ENCODE results near the gene KRT13. TPM values are rescaled to one million over a fixed set of nuclear protein-coding genes. Genes with fewer than 3 reads are reported as not detected.

Gene KRT13
- total RNA-seq, 2 experiments from 2014 or later: not detected

DNA sequence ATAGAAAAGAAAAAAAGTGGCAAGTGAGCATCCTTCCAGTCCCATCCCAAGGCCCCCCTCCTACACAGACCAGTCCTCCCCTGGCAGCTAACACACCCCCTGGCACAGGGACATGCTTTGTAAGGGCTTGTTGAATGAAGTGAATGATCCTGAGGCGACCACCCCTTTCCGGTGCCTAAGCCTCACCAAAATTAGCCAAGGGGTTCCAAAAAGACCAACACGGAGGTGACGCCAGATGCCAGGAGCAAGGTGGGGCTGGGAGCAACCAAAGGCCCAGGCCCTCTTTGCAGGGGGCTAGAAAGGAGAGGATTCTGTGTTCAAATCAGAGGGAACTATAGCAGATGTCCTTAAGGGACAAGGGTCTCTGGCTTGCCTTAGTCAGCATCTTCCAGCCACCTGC lies 30.0 kb downstream of the KRT13 start:
- no peaks in the 10 kb centered on the region for H3K9me3 Mint-ChIP-seq (ENCODE audit: insufficient read depth)
- no peak for DNase-seq
- POLR2A ChIA-PET: no interaction called here
- H3K4me1 Mint-ChIP-seq (ENCODE audit: low read depth): no peaks in the 10 kb centered on the region
- no peak for ATAC-seq
- H3K36me3 Mint-ChIP-seq (ENCODE audit: low read depth): no peaks in the 10 kb centered on the region
- no peak overlapping the region for H3K27ac Mint-ChIP-seq
- no peak overlapping the region for H3K4me3 Mint-ChIP-seq
- peaks cover 7% of the 10 kb centered on the region for H3K27me3 Mint-ChIP-seq (ENCODE audit: low read depth)
- CTCF ChIA-PET: interaction anchor here (1.6 kb wide), 1 partner anchor 74 kb away, joined by 6 read pairs; no protein-coding TSS in a partner anchor

DNA sequence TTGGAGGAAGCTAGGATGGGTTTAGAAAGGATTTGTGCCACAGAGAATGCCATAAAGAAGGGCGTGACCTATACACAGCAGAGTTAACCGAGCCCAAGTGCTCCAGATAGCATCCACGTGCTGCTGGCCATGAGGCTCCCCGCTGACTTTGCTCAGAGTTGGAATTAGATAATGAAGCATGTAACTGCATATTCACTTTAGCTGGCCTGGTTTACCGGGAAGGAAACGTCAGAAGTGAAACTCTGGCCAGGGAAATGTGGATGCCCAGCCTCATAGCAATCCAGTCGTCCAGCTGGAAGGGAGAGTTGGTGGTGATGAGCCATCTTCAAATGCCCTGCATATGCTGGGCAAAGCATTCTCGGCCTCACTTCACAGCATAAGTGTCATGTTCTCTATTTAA lies 30.5 kb downstream of the KRT13 start:
- CTCF ChIA-PET: interaction anchor here (1.6 kb wide), 1 partner anchor 74 kb away, joined by 6 read pairs; no protein-coding TSS in a partner anchor
- ATAC-seq (no peak), DNase-seq (no peak)
- no peaks in the 10 kb centered on the region for H3K36me3 Mint-ChIP-seq (ENCODE audit: low read depth)
- H3K4me1 Mint-ChIP-seq (ENCODE audit: low read depth): no peaks in the 10 kb centered on the region
- peaks cover 7% of the 10 kb centered on the region for H3K27me3 Mint-ChIP-seq (ENCODE audit: low read depth)
- POLR2A ChIA-PET: no interaction called here
- H3K9me3 Mint-ChIP-seq (ENCODE audit: insufficient read depth): no peaks in the 10 kb centered on the region
- H3K27ac Mint-ChIP-seq: no peak overlapping the region
- no peak overlapping the region for H3K4me3 Mint-ChIP-seq

DNA sequence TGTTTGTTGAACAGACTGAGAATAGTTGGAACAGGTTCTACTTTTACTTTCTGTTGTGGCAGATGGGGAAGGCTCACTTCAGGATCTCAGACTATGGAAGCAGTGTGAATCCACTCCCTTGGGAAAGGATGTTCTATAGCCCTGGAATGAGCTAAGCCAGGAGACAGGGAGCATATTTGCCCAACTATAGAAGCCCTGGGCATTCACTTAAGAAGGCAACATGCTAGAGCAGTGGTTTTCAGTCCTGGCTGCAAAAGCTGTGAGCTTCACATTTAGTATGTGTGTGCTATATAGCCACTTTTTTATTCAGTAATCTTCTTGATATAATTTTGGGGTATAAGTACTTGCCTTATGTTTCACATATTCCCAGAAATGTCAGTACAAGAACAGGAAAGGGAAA lies 37.1 kb downstream of the KRT13 start:
- no peak overlapping the region for H3K4me3 Mint-ChIP-seq
- ATAC-seq (no peak), DNase-seq (no peak)
- H3K27me3 Mint-ChIP-seq (ENCODE audit: low read depth): peaks cover 12% of the 10 kb centered on the region
- no peaks in the 10 kb centered on the region for H3K9me3 Mint-ChIP-seq (ENCODE audit: insufficient read depth)
- CTCF ChIA-PET: no interaction called here
- POLR2A ChIA-PET: no interaction called here
- H3K4me1 Mint-ChIP-seq (ENCODE audit: low read depth): no peaks in the 10 kb centered on the region
- no peaks in the 10 kb centered on the region for H3K36me3 Mint-ChIP-seq (ENCODE audit: low read depth)
- H3K27ac Mint-ChIP-seq: no peak overlapping the region

DNA sequence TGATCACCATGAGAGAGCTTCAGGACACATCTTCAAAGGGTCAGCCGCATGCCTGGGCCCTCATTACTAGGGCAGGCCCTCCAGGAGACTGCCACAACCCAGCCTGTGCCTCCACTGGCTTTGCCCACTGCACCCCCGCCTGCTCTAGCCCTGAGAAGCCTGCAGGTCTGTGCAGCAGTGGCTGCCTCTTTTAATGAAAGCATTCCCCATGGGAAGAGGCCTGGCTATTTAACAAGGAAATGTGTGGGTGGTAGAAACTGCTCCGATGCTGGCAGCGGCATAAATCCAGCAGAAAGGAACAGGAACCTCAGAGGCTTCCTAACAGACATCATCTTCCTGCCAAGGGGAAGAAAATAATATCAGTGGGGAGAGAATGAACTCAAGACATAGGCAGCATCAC lies 37.9 kb downstream of the KRT13 start:
- Mint-ChIP-seq H3K9me3 (ENCODE audit: insufficient read depth) (no peaks in the 10 kb centered on the region), H3K27me3 (ENCODE audit: low read depth) (peaks cover 11% of the 10 kb centered on the region), H3K36me3 (ENCODE audit: low read depth) (no peaks in the 10 kb centered on the region), H3K4me1 (ENCODE audit: low read depth) (no peaks in the 10 kb centered on the region), H3K27ac (no peak overlapping the region), H3K4me3 (no peak overlapping the region)
- ATAC-seq (no peak), DNase-seq (no peak)
- ChIA-PET CTCF (no interaction called here), POLR2A (no interaction called here)

DNA sequence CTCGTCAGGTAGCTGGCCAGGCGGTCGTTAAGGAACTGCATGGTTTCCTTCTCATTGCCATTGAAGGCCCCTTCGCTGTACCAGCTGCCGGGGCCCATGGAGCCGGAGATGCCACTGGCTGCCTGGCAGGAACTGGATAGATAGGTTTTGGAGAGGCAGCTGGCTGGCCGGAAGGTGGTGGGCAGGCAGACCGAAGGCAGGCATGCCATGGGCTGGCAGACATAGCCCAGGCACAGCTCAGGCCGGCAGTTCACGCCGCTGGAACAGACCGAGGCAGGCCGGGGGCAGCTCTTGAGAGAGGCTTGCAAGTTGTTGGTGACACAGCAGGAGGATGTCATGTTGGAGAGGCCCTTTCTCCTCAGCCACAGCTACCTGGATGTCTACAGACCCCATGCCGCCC lies 38.4 kb downstream of the KRT13 start, which contains the start of gene KRT32:
Gene KRT32 (minus strand): TSS at position 399 of the 400 bp plus-strand sequence. CDS start 61 bp downstream, at position 338.
- H3K4me3 Mint-ChIP-seq: no peak within 1 kb of the TSS
- no peaks in the 10 kb centered on the region for H3K36me3 Mint-ChIP-seq (ENCODE audit: low read depth)
- peaks cover 11% of the 10 kb centered on the region for H3K27me3 Mint-ChIP-seq (ENCODE audit: low read depth)
- ChIA-PET CTCF (no interaction called here), POLR2A (no interaction called here)
- no peaks in the 10 kb centered on the region for H3K4me1 Mint-ChIP-seq (ENCODE audit: low read depth)
- H3K9me3 Mint-ChIP-seq (ENCODE audit: insufficient read depth): no peaks in the 10 kb centered on the region
- no peak within 1 kb of the TSS for H3K27ac Mint-ChIP-seq
- ATAC-seq (no peak), DNase-seq (no peak)

DNA sequence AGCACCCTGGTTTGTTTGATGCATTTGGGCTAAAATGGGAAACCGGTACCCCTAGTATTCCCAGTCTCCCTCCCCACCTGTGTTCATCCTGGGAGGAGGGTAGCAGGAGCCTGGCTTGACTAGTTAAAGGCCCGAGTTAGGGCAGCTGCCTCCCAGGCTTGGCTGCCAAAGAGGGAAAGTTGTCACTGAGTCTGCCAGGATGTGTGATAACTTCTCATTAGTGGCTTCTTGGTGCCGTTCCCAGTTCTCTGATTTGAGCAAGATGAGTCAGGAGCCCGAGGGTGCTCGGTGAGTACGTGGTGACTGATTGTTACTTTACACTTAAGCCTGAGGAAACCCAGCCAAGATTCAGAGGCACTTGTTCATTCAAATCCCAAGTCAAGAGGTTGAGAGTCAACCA lies 40.7 kb downstream of the KRT13 start:
- no peaks in the 10 kb centered on the region for H3K36me3 Mint-ChIP-seq (ENCODE audit: low read depth)
- ChIA-PET CTCF (no interaction called here), POLR2A (no interaction called here)
- peaks cover 5% of the 10 kb centered on the region for H3K27me3 Mint-ChIP-seq (ENCODE audit: low read depth)
- no peak overlapping the region for H3K27ac Mint-ChIP-seq
- DNase-seq (no peak), ATAC-seq (no peak)
- no peaks in the 10 kb centered on the region for H3K9me3 Mint-ChIP-seq (ENCODE audit: insufficient read depth)
- H3K4me3 Mint-ChIP-seq: no peak overlapping the region
- H3K4me1 Mint-ChIP-seq (ENCODE audit: low read depth): no peaks in the 10 kb centered on the region

DNA sequence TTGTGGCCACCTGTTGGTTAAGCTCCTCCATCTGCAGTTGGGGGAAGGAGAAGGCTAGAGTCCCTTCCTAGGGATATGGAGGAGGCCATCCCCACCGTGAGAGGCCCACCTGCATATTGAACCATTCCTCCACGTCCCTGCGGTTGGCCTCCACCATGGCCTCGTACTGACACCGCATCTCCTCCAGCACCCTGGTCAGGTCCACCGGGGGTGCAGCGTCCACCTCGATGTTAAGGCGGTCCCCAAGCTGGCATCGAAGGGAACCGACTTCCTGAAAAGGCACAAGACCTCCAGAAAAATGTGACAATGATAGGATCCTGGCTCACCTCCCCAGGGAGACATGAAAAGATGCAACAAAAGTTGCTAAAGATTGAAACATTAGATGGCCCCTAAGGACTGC lies 41.2 kb downstream of the KRT13 start:
- Mint-ChIP-seq H3K9me3 (ENCODE audit: insufficient read depth) (no peaks in the 10 kb centered on the region), H3K27ac (no peak overlapping the region), H3K4me1 (ENCODE audit: low read depth) (no peaks in the 10 kb centered on the region), H3K27me3 (ENCODE audit: low read depth) (peaks cover 2% of the 10 kb centered on the region), H3K36me3 (ENCODE audit: low read depth) (no peaks in the 10 kb centered on the region), H3K4me3 (no peak overlapping the region)
- CTCF ChIA-PET: no interaction called here
- POLR2A ChIA-PET: no interaction called here
- ATAC-seq: no peak
- DNase-seq: no peak

DNA sequence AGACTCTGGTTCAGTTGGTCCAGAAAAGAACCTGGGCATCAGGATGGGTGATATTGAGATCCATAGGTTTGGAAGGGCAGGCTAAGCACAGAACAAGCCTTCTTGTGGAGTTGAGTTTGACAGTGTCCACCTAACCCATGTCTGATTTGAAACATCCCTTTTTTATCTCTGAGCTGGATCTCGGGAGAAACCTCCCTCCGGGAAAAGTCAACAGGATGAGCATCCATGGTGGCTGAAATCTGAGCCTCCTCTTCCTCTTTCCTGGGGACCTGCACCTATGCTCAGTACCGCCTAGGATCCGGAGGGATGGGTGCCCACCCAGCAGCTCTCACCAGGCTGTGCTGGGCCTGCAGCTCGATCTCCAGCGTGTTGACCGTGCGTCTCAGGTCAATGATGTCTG lies 41.7 kb downstream of the KRT13 start:
- Mint-ChIP-seq H3K27me3 (ENCODE audit: low read depth) (no peaks in the 10 kb centered on the region), H3K4me3 (no peak overlapping the region), H3K27ac (no peak overlapping the region), H3K36me3 (ENCODE audit: low read depth) (no peaks in the 10 kb centered on the region), H3K4me1 (ENCODE audit: low read depth) (no peaks in the 10 kb centered on the region), H3K9me3 (ENCODE audit: insufficient read depth) (no peaks in the 10 kb centered on the region)
- DNase-seq (no peak), ATAC-seq (no peak)
- CTCF ChIA-PET: no interaction called here
- POLR2A ChIA-PET: no interaction called here

DNA sequence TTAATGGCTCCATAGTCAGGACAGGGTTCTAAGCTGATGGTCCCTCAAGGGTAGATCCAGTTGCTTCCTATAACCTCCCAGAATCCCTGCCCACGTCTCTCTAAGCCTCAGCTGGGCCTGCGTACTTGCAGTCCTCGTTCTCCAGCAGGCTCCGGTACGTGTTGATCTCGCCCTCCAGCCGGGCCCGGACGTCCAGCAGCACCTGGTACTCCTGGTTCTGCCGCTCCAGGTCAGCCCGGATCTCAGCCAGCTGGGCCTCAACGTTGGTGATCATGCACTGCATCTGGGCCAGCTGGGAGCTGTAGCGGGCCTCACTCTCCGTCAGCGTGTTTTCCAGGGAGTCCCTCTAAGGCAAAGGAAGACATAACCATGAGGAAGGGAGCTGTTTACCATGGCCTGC lies 42.7 kb downstream of the KRT13 start:
- Mint-ChIP-seq H3K9me3 (ENCODE audit: insufficient read depth) (no peaks in the 10 kb centered on the region), H3K36me3 (ENCODE audit: low read depth) (no peaks in the 10 kb centered on the region), H3K27me3 (ENCODE audit: low read depth) (no peaks in the 10 kb centered on the region), H3K4me1 (ENCODE audit: low read depth) (no peaks in the 10 kb centered on the region), H3K4me3 (no peak overlapping the region), H3K27ac (no peak overlapping the region)
- no peak for DNase-seq
- ChIA-PET CTCF (no interaction called here), POLR2A (no interaction called here)
- ATAC-seq: no peak

DNA sequence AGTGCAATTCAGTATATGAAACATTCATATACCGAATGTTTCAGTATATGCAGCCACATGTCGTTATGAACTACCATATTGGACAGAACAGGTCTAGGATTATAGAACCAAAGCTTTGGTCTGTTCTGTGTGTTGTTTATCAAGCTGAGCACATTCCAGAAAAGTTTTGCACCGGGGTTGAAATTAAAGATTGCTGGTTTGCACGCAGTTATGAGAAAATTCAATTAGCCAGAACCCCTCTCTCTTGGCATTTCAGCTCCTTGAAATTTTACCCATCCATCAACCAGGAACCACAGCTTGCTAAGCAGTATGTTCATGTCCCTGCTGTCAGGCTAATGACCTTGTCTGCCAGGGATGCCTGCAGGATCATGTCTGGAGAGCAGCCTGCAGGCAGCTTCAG lies 47.7 kb downstream of the KRT13 start:
- no peak for DNase-seq
- H3K4me3 Mint-ChIP-seq: no peak overlapping the region
- ChIA-PET CTCF (interaction anchor here (1.1 kb wide), 1 partner anchor 92 kb away, joined by 4 read pairs; no protein-coding TSS in a partner anchor), POLR2A (no interaction called here)
- H3K27me3 Mint-ChIP-seq (ENCODE audit: low read depth): peaks cover 3% of the 10 kb centered on the region
- no peak for ATAC-seq
- H3K4me1 Mint-ChIP-seq (ENCODE audit: low read depth): no peaks in the 10 kb centered on the region
- no peaks in the 10 kb centered on the region for H3K36me3 Mint-ChIP-seq (ENCODE audit: low read depth)
- H3K27ac Mint-ChIP-seq: no peak overlapping the region
- H3K9me3 Mint-ChIP-seq (ENCODE audit: insufficient read depth): no peaks in the 10 kb centered on the region

DNA sequence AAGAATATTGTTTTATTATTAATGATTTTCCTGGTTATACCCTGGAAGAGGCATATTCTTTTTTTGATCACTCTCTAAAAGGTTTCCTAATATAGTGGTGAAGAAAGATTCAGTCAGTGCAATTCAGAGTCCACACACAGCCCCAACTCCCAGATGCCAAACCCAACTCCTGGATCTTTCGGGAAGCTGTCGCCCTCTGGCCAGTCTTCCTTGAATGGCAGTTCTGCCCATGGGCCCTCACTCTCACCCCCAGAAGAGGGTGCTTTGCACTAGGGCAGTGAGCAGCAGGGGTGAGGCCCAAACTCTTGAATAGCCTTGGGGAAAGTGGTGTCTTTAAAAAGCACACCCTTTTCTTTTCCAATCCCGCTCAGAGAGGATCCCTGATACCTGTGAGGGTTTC lies 49.2 kb downstream of the KRT13 start:
- Mint-ChIP-seq H3K36me3 (ENCODE audit: low read depth) (no peaks in the 10 kb centered on the region), H3K27ac (no peak overlapping the region), H3K27me3 (ENCODE audit: low read depth) (peaks cover 6% of the 10 kb centered on the region), H3K4me3 (no peak overlapping the region), H3K4me1 (ENCODE audit: low read depth) (no peaks in the 10 kb centered on the region), H3K9me3 (ENCODE audit: insufficient read depth) (no peaks in the 10 kb centered on the region)
- no peak for DNase-seq
- no peak for ATAC-seq
- POLR2A ChIA-PET: no interaction called here
- CTCF ChIA-PET: no interaction called here

DNA sequence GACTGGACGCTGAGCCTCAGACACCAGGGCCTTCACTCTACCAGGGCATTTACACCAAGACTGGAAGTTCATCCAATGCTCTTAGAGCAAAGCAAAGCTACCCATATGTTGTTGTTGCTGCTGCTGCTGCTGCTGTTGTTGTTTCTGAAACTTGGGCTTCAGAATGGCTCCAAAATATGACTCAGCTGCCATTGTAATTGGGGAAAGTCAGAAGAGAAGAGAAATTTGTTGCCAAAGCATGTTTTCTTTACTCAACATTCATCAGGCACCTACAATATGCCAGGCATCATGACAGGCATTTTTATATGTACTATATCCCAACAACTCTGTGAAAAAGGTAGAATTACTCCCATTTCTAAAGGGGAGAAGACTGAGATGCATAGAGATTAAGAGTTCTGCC lies 50.2 kb downstream of the KRT13 start:
- POLR2A ChIA-PET: no interaction called here
- Mint-ChIP-seq H3K36me3 (ENCODE audit: low read depth) (no peaks in the 10 kb centered on the region), H3K27ac (no peak overlapping the region), H3K27me3 (ENCODE audit: low read depth) (peaks cover 8% of the 10 kb centered on the region), H3K4me1 (ENCODE audit: low read depth) (no peaks in the 10 kb centered on the region), H3K9me3 (ENCODE audit: insufficient read depth) (no peaks in the 10 kb centered on the region), H3K4me3 (no peak overlapping the region)
- no peak for DNase-seq
- ATAC-seq: no peak
- CTCF ChIA-PET: no interaction called here

DNA sequence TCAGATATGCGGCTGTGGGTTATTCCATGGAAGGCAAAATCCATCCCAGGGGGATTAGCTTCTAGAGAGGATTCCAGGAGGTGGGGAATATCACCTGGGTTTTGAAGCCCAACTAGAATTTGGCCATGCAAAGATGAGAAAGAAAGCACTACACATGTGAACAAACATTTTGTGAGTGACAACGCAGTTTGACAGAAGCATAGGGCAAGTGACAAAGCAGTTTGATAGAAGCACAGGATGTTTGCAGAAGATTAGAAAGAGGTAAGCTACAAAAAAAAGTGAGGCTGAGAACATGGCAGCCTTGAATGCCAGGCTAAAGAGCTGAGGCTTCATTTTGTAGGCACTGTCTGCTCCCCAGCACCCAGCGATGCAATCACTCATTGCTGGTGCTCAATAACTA lies 52.3 kb downstream of the KRT13 start:
- POLR2A ChIA-PET: no interaction called here
- CTCF ChIA-PET: no interaction called here
- no peaks in the 10 kb centered on the region for H3K9me3 Mint-ChIP-seq (ENCODE audit: insufficient read depth)
- H3K27me3 Mint-ChIP-seq (ENCODE audit: low read depth): peaks cover 8% of the 10 kb centered on the region
- H3K4me1 Mint-ChIP-seq (ENCODE audit: low read depth): no peaks in the 10 kb centered on the region
- no peak for DNase-seq
- no peak overlapping the region for H3K27ac Mint-ChIP-seq
- H3K36me3 Mint-ChIP-seq (ENCODE audit: low read depth): no peaks in the 10 kb centered on the region
- ATAC-seq: no peak
- H3K4me3 Mint-ChIP-seq: no peak overlapping the region
